Neural progenitor cell (in vitro differentiated cells): ENCODE results near the gene SLC36A2. TPM values are rescaled to one million over a fixed set of nuclear protein-coding genes. Genes with fewer than 3 reads are reported as not detected.

Experiments used
- DNase-seq: peaks from one replicate; pipeline ENCODE4 v3.0.0-alpha.2; 2016; ENCODE audit warnings: low spot score
- H2AFZ ChIP-seq: fragments of 200-600 bp; sonication (generic); replicated peaks from 2 replicates; pipeline ENCODE4 v1.6.1; 2016; ENCODE audit warnings: antibody characterized with exemption
- H3F3A ChIP-seq: fragments of 200-600 bp; sonication (generic); 2 replicates; pipeline ENCODE4 v1.6.1; 2016; ENCODE audit warnings: antibody characterized with exemption, low read depth
- H3K27ac ChIP-seq: fragments of 200-600 bp; sonication (generic); 2 replicates; pipeline ENCODE4 v1.5.1; 2016; ENCODE audit warnings: mild to moderate bottlenecking
- H3K27me3 ChIP-seq: fragments of 200-600 bp; sonication (generic); 2 replicates; pipeline ENCODE4 v1.6.1; 2016; ENCODE audit warnings: mild to moderate bottlenecking, moderate library complexity
- H3K36me3 ChIP-seq: fragments of 200-600 bp; sonication (generic); 2 replicates; pipeline ENCODE4 v1.5.1; 2016
- H3K4me1 ChIP-seq: fragments of 200-600 bp; sonication (generic); 2 replicates; pipeline ENCODE4 v1.6.1; 2016; ENCODE audit warnings: mixed run types
- H3K4me2 ChIP-seq: fragments of 200-600 bp; sonication (generic); 2 replicates; pipeline ENCODE4 v1.6.1; 2016
- H3K4me3 ChIP-seq: fragments of 200-600 bp; sonication (generic); 2 replicates; pipeline ENCODE4 v1.5.1; 2016
- H3K79me2 ChIP-seq: fragments of 200-600 bp; sonication (generic); 2 replicates; pipeline ENCODE4 v1.6.1; 2016; ENCODE audit warnings: low read depth
- H3K9ac ChIP-seq: fragments of 200-600 bp; sonication (generic); 2 replicates; pipeline ENCODE4 v1.6.1; 2016
- H3K9me3 ChIP-seq: fragments of 200-600 bp; sonication (generic); 2 replicates; pipeline ENCODE4 v1.5.1; 2016; ENCODE audit warnings: low read depth
- H4K20me1 ChIP-seq: fragments of 200-600 bp; sonication (generic); 2 replicates; pipeline ENCODE4 v1.6.1; 2016; ENCODE audit warnings: low read depth
- H3K27ac Mint-ChIP-seq: 3 replicates; pipeline ENCODE4 v1.8.0; 2021; ENCODE audit warnings: mixed read lengths
- H3K27me3 Mint-ChIP-seq: 2 replicates; pipeline ENCODE4 v1.8.0; 2022; ENCODE audit warnings: low read depth, mild to moderate bottlenecking, inconsistent platforms, moderate library complexity, mixed read lengths; ENCODE audit not compliant: insufficient read depth
- H3K36me3 Mint-ChIP-seq: 3 replicates; pipeline ENCODE4 v1.8.0; 2021; ENCODE audit warnings: mixed read lengths
- H3K4me1 Mint-ChIP-seq: 3 replicates; pipeline ENCODE4 v1.8.0; 2021; ENCODE audit warnings: mixed read lengths
- H3K4me3 Mint-ChIP-seq: 3 replicates; pipeline ENCODE4 v1.8.0; 2021; ENCODE audit warnings: mild to moderate bottlenecking, moderate library complexity, mixed read lengths
- H3K9me3 Mint-ChIP-seq: 3 replicates; pipeline ENCODE4 v1.8.0; 2020; ENCODE audit warnings: mixed read lengths
- CTCF ChIP-seq: fragments of 200-600 bp; sonication (generic); IDR thresholded peaks from 2 replicates; pipeline ENCODE4 v1.5.1; 2017; ENCODE audit warnings: antibody characterized with exemption, mild to moderate bottlenecking
- EZH2 ChIP-seq: fragments of 200-600 bp; sonication (generic); IDR thresholded peaks from 2 replicates; pipeline ENCODE4 v1.6.1; 2017; ENCODE audit warnings: antibody characterized with exemption, mild to moderate bottlenecking, moderate library complexity
- EZH2phosphoT487 ChIP-seq: fragments of 200-600 bp; sonication (generic); IDR thresholded peaks from 2 replicates; pipeline ENCODE4 v1.6.1; 2017; ENCODE audit warnings: antibody characterized with exemption
- total RNA-seq: library from RNA; depleted of rRNA; stranded (reverse); fragments of >200 nt; gene quantifications from 2 replicates; pipeline ENCODE4 v1.2.3, GENCODE V29; 2015; ENCODE audit warnings: low replicate concordance

Gene SLC36A2
- total RNA-seq, 1 donor from 2014 or later, result not detected

- Mint-ChIP-seq H3K27me3 (peaks cover 5% of the 10 kb centered on the region), H3K9me3 (peaks cover 2% of the 10 kb centered on the region), H3K36me3 (no peaks in the 10 kb centered on the region), H3K4me3 (no peak overlapping the region), H3K27ac (no peak overlapping the region), H3K4me1 (no peaks in the 10 kb centered on the region)
- Histone ChIP-seq H2AFZ (no peak overlapping the region), H3K4me2 (no peak overlapping the region), H3K4me1 (no peaks in the 10 kb centered on the region), H3K79me2 (no peaks in the 10 kb centered on the region), H3K36me3 (no peaks in the 10 kb centered on the region), H3K9me3 (no peaks in the 10 kb centered on the region), H3K27ac (no peak overlapping the region), H3K4me3 (no peak overlapping the region), H3K9ac (no peak overlapping the region), H3F3A (no peaks in the 10 kb centered on the region), H4K20me1 (no peaks in the 10 kb centered on the region), H3K27me3 (no peaks in the 10 kb centered on the region)
- no peak for DNase-seq
- no peak for TF ChIP-seq CTCF
- no peak for TF ChIP-seq EZH2phosphoT487
- no peak for TF ChIP-seq EZH2
These were observed 35.2 kb upstream of the SLC36A2 start for GRCh38 chr5:151382576-151382975.

- Histone ChIP-seq H3K36me3 (no peaks in the 10 kb centered on the region), H3F3A (no peaks in the 10 kb centered on the region), H3K9me3 (no peaks in the 10 kb centered on the region), H3K4me1 (no peaks in the 10 kb centered on the region), H3K4me3 (no peak overlapping the region), H3K27me3 (no peaks in the 10 kb centered on the region), H2AFZ (no peak overlapping the region), H4K20me1 (no peaks in the 10 kb centered on the region), H3K79me2 (no peaks in the 10 kb centered on the region), H3K27ac (no peak overlapping the region), H3K9ac (no peak overlapping the region), H3K4me2 (no peak overlapping the region)
- Mint-ChIP-seq H3K27me3 (peaks cover 3% of the 10 kb centered on the region), H3K36me3 (no peaks in the 10 kb centered on the region), H3K4me3 (no peak overlapping the region), H3K9me3 (no peaks in the 10 kb centered on the region), H3K27ac (no peak overlapping the region), H3K4me1 (no peaks in the 10 kb centered on the region)
- DNase-seq, result no peak
- no peak for TF ChIP-seq EZH2phosphoT487
- TF ChIP-seq CTCF, result no peak
- TF ChIP-seq EZH2, result no peak
These were observed 34.5 kb upstream of the SLC36A2 start for GRCh38 chr5:151381899-151382298.

- no peaks in the 10 kb centered on the region for H3K4me1 Mint-ChIP-seq
- no peaks in the 10 kb centered on the region for H3K79me2 ChIP-seq
- no peaks in the 10 kb centered on the region for H3K36me3 Mint-ChIP-seq
- no peak overlapping the region for H3K27ac Mint-ChIP-seq
- H3K27me3 ChIP-seq, result no peaks in the 10 kb centered on the region
- TF ChIP-seq CTCF (no peak), EZH2phosphoT487 (no peak), EZH2 (no peak)
- H3K27me3 Mint-ChIP-seq, result peaks cover 3% of the 10 kb centered on the region
- no peaks in the 10 kb centered on the region for H3K9me3 Mint-ChIP-seq
- no peak overlapping the region for H3K27ac ChIP-seq
- H4K20me1 ChIP-seq, result no peaks in the 10 kb centered on the region
- no peaks in the 10 kb centered on the region for H3K36me3 ChIP-seq
- H3F3A ChIP-seq, result no peaks in the 10 kb centered on the region
- no peak overlapping the region for H2AFZ ChIP-seq
- DNase-seq, result no peak
- H3K9ac ChIP-seq, result no peak overlapping the region
- H3K4me1 ChIP-seq, result no peaks in the 10 kb centered on the region
- no peak overlapping the region for H3K4me3 ChIP-seq
- H3K4me2 ChIP-seq, result no peak overlapping the region
- no peak overlapping the region for H3K4me3 Mint-ChIP-seq
- H3K9me3 ChIP-seq, result no peaks in the 10 kb centered on the region
These were observed 31.3 kb upstream of the SLC36A2 start for GRCh38 chr5:151378616-151379015.
